GM21737 (cell line): ENCODE data around the gene BRD3.

ENCODE experiments used
- ATAC-seq: cut with Tn5 transposase; IDR thresholded peaks from one replicate; pipeline ENCODE4 v1.9.1; 2021; ENCODE audit warnings: mild to moderate bottlenecking, moderate library complexity; ENCODE audit not compliant: unreplicated experiment

Gene BRD3

GRCh38 chr9:134055981-134056461 lies 11.8 kb downstream of the BRD3 start:
- no peak for ATAC-seq

DNA sequence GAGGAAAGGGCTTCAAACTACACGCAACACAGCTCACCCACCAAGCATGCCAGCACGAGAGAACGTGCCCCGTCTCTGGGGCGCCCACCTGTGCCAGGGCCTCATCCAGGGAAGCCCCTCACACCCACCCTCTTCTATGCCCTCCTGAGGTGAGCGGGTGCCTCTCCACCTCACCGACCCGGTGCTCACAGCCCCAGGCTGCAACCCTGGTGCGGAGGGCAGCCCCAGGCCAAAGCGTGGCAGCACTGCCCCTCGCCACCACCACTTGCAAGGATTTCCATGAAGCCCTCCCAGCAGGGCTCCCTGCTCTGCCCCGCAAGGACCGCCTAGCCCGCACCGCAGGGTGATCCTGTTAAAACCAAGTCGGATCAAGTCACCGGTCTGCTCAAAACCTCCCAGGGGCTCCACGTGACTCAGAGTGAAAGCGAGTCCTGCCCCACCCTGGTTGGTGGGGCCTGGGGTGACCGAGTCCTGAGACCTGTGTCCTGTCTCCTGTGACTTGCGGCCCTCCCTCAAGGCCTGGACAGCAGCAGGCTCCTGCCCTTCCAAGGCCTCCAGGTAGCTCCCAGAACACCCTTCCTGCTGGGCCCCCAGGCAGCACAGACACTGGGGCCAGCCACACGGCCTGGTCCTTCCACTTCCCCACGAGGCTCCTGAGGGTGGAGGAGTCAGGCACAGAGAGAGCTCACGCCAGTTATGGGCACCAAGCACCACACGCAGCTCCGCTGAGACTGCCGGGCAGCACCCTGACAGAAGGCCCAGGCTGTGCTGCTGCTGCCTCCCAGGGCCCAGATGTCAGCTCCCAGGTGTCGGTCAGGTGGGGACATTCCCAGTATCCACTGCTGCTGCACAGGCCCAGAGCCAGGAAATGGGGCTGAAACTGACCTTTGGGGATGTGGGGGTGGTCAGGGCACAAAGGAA lies 12.7 kb downstream of the BRD3 start:
- ATAC-seq, result no peak

- no peak for ATAC-seq
Observed at GRCh38 chr9:134053941-134054761, 13.7 kb downstream of the BRD3 start.

DNA sequence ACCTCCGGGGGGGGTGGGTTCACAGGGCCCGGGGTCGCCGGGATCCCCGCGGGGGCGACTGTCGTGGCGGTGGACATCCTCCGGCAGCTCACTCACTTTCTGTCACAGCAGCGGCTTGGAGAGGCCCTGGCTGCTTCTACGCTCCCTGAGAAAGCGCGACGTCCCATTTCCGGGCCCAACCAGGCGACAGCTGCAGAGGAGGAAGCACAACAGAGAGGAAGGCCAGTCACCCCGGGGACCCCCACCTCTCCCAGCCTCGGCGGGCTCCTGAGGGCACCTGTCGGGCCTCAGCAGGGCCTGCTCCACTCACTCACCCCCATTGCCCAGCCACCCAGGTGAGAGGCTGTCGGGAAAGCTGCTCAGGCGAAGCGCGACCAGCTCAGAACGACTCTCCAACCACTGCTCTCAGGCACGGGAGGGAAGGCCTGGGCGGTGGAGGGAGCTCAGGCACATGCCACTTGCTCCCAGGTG lies 14.4 kb downstream of the BRD3 start:
- ATAC-seq, result no peak

GRCh38 chr9:134052941-134053340 lies 14.9 kb downstream of the BRD3 start:
- no peak for ATAC-seq

DNA sequence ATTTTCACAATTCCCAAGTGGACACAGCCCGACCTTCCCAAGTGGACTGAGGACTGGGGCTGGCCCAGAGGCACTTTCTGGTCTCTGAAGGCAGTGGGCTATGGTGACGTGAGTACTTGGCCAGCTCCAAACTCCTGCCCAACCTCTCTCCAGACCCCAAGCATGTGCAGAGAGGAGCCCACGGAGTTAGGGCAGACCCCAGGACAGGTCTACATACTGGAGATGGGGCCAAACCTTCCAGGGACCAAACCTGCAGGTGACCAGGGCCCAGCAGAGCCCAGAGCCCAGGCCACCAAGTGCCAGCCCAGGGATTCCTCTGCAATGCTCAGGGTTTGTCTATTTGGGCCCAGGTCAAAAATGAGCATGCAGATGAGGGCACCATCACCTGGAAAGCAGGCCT lies 15.3 kb downstream of the BRD3 start:
- no peak for ATAC-seq

GRCh38 chr9:134051319-134051718 lies 16.5 kb downstream of the BRD3 start:
- no peak for ATAC-seq

DNA sequence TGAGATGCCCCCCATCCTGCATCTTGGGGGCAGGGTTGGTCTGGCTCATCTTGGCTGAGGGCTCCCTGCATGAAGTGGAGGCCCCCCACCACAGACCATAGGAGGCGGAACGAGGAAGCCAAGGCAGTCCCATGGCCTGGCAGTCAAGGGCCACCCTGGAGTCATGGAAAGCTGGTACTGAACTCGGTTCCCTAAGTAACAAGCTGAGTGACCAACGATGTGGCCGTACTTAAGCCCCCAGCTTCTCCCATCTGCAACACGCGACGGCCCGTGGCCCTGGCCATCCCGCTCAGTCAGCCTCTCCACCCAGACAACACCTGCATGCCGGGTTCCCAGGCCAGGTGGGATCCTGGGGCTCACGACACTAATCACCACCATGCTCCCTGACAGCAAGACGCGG lies 17.1 kb downstream of the BRD3 start:
- no peak for ATAC-seq

GRCh38 chr9:134049772-134050588 lies 17.8 kb downstream of the BRD3 start:
- no peak for ATAC-seq

DNA sequence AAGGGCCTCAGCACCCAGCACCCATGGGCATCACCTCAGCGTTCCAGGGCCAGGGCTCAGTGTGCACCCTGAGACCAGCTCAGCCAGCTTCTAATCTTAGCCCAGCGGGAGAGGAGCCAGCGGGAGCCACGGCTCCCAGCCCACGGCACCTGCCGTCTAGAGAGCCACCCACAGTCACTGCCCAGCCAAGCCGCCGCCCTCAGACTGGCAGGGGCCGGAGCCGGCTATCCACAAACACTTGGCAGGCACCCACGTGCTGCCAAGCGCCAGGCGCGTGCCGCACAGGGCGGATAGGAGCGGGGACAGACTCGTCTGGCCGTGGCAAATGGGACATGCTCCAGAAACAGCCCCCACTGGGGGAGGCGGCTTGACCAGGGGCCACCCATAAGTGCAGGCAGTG lies 18.6 kb downstream of the BRD3 start:
- no peak for ATAC-seq

DNA sequence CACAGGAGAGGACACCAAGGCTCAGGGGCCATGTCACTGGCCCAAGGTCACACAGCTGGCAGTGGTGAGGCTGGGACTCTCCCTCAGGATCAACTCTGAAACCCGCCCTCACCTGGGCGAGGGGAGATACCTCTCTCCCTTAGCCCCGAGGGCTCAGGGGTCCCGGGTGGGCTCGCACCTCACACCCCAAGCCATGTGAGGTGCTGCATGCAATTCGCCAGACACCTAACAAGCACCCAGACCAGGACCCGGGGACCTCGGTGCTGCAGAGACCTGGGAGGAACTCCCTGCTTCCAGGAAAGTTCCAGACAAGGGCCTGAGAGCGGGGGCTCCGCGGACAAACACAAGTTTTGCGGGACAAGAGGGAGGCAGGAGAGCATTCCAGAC lies 19.3 kb downstream of the BRD3 start:
- ATAC-seq, result no peak

DNA sequence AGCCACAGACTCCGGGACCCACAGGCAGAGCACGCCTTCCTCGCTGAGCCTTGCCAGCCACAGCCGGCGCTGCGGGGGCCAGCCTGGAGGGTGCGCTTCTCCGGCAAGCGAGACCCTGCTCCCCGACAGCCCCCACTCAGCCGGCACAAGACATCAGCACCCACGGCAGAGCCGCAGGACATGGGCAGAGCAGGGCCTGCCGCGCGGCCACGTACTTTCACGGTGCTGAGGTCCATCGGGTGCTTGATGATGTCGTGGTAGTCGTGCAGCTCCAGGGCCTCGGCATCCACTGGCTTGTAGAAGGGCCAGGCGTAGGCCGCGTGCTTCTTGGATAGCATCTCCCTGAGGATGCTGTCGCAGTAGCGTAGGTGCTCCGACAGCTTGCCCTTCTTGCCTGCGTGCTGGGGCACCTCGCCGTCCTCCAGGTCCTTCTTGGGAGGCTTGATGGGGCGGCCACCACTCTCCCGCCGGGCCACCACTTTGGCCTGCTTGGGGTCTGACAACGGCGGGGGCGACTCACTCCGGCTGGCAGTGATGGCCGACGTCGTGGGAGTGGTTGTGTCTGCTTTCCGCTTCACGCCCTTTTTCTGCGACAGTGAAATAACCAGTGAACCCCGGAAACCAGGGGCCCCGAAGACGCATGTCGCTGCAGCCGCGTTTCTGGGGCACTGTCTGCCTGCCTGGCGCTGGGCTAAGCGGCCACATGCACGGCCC lies 19.8 kb downstream of the BRD3 start:
- ATAC-seq, result no peak

DNA sequence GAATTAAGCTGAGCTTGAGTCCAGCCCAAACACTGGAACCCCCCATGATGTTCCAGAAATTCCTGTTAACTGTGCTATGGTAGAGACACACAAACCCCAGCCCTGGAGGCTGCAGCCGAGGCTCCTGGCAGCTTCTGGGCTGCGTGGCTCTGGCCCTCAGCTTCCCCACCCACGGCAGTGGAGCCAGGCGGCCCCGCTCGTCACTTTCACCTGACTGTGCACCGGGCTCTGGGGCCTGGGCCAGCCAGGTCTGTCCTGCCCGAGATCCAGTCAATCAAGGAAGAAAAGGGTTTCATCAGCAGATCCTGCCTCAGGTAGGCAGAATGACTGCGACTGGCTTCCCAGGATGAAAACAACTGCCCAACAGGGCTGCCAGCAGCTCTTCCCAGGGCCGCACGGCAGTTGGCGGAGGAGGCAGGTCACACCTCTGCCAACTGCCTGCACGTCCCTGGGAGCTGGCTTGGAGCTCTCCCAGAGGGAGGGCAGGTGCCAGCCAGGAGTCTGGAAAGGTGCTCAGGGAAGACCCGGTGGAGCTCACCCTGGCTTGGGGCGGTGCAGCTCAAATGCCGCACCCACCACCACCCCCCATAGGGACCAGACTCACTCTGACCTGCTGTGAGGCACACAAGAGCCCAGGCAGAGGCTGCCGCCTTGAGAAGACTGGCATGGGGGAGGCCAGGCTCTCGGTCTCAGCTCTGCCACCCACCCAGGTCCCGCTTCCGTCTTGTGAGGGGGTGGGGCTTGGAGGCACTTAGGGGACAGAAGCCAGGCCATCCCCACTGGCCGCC lies 20.7 kb downstream of the BRD3 start:
- no peak for ATAC-seq

DNA sequence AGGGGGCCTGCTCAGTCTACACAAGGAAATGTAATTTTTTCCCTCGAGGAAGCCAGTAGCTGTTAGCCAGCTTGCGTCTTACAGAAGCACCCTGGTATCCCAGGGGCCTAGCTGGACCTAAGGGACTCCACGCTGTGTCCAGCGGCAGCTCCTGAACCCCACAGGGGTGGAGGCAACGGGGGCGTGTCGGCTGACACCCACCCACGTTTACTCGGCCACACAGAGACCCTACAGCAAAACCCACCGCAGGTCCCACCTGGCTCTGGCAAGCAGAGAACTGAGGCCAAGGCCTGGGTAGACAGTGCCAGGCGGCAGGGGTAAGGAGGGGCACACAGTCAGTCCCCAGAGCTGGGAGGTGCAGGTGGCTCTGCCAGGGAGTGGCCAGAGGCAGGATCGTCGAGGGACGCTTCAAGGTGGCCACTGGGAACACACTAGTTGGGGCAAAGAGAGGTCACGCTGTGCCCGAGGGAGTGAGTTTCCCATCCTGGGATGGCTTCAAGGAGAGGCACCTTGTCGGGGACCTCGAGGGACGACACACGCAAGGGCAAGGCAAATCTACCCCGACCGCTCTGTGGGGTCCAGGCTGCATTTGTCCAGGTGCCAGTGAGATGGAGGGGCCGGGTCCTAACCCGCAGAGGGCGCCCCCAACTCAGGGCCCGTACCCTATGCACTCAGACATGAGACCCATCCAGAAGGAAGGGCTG lies 21.8 kb downstream of the BRD3 start:
- ATAC-seq, result no peak

DNA sequence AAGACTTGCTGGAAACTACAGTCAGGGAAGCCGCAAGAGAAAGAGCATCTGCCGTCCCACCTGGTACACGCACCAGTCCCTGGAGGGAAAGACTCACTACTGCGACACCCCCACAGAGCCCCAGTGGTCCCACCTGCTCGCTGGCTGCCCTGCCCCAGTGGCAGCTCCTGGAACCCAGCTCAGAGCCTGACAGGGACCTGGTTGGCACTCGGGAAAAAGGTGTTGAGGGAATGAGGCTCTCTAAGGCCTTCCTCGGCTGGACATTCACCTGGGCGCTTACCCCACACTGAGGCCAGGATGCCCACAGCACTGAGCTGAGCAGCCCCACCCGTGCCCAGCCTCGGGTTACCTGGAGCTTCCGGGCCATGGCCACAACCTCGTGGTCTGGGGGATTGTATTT lies 22.9 kb downstream of the BRD3 start:
- no peak for ATAC-seq

DNA sequence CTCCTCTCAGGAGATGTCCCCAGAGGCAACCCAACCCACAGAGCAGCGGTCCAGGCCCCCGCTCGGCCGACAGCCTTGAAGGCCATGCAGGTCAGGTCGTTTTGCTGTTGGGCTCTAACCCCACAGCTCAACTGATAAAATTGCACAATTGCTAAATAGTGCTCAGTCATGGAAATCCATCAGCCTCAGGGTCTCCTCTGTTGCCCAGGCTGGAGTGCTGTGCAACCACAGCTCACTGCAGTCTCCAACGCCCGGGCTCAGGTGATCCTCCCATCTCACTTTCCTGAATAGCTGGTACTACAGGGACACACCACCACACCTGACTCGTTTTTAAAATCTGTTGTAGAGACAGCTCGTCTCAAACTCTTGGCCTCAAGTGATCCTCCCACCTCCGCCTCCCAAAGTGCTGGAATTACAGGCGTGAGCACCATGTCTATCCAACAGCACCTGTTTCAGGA lies 24.3 kb downstream of the BRD3 start:
- no peak for ATAC-seq

- ATAC-seq, result no peak
Observed at GRCh38 chr9:134041649-134041962, 26.2 kb downstream of the BRD3 start.

DNA sequence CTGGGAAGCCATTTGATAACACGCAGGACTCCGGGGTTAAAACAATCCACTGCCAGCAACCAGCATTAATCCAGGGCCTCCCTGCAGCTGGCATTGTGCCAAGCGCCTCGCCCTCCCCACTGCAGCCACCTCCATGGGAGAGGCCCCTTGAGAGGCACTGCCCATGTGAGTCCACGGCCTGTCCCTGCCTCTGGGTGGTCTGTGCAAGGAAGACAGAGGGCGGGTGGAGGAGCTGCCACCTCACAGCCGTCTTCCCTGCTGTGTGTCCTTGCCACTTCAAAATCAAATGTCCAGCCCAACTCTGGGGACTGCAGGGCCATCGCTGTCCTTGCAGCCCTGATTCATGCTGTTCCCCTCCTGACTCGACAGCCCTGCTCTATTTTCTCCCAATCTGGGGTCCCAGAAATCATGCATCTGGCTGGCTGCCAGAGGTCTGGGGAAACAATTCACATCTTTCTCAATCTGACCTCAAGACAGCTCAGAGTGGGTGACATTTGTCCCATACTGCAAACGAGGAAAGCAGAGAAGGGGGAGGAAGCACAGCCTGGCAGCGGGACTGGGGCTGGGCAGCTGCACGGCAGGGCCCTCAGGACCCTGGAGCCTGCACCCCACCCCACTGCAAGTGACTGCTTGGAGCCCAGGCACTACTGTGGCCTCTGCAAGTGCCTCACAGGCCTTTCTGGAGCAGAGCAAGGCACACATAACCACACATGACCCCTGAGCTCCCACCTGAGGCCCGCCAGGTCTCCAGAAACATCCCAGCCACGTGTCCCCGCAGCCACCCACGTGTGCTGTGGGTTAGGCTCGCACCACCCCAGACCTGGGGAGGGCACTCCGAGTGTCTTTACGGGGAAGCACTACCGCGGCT lies 26.8 kb downstream of the BRD3 start:
- ATAC-seq, result no peak
